Activated CD8-positive, alpha-beta memory T cell treated with anti-CD3 and anti-CD28 coated beads for 1 hour (primary cell): ENCODE data around the gene OR10V1.
A peak's percentile ranks its signal among the peaks of the same experiment; 100 is the strongest.

ENCODE experiments used
- DNase-seq, 2 donors: peaks; one replicate each; pipeline ENCODE4 v3.0.0-alpha.2; 2020; ENCODE audit warnings: low read depth in 1 of 2; ENCODE audit errors: extremely low read depth in 1 of 2

Gene OR10V1

GRCh38 chr11:59668950-59669610 is 44.6 kb downstream of the OR10V1 start, which contains the start of gene PATL1:
PATL1 (minus strand) TSS chr11:59669037; CDS start chr11:59668895, 142 bp downstream.
- peak; percentile 98 to 99 for DNase-seq

DNA sequence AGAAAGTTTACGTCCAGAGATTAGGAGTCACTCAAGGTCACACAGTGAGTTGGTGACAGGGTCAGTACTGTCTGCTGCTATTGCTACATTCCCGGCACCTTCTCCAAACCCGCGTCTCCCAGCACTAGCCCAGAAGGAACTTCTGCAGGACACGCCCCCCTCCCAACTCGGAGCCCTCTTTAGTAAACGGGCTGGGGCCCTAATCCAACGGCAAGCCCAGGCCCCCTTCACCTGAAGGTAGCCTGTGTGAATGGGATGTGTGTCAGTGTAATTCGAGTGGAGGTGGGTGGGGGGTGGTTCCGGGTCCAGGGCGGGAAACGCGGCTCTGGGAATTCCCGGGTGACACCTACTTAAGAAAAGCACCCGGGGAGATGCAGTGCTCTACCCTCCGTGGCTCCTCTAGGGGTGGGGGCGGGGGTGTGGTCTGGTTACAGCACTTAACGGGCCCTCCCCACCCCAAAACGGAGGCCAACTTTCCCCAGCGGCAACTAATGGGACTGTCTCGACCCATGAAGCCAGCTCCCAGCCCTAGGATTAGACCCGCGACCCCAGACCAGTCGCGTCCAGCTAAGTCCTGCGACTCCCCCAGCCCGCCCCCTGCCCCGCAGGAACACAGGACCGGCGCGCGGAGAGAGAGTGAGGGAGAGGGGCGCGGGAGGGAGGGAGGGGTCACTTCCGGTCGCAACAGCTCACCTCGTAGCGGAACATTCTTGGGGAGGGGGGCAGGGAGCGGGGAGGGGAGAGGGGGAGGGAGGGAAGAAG is 45.3 kb downstream of the OR10V1 start:
- peak in 1 of 2 donors; percentile 37 for DNase-seq

- DNase-seq: no peak
Measured at GRCh38 chr11:59667812-59668187, 45.8 kb downstream of the OR10V1 start.

- DNase-seq: no peak
Measured at GRCh38 chr11:59666969-59667368, 46.7 kb downstream of the OR10V1 start.
